Pancreas (tissue), 10 donors: ENCODE measurements around the gene ALOXE3. TPM values are rescaled to one million over a fixed set of nuclear protein-coding genes. Genes with fewer than 3 reads are reported as not detected.

Source experiments
- ATAC-seq, 4 donors: fragments of 200-7000 bp; cut with Tn5 transposase; one replicate each; pipeline versions ENCODE4 v1.8.0 to v1.9.1; 2020; ENCODE audit warnings: mild to moderate bottlenecking in 4 of 4, moderate library complexity in 4 of 4
- DNase-seq, 6 donors: peaks; one replicate each; pipeline ENCODE4 v3.0.0-alpha.2; 2020
- FAIRE-seq: peaks from 2 replicates; lab custom pipeline; 2012; peaks lifted over from hg19 to GRCh38; lab: Jason Lieb, UNC
- H3K27ac ChIP-seq, 4 donors: fragments of 200-600 bp; sonication (generic); 1 replicate in 3 of 4; 2 replicates in 1 of 4; pipeline versions ENCODE4 v1.5.0 to v1.8.0; 2020
- H3K27me3 ChIP-seq, 4 donors: fragments of 200-600 bp; one replicate each; pipeline ENCODE4 v1.8.0; 2021
- H3K36me3 ChIP-seq, 3 donors: fragments of 200-600 bp; sonication (generic) in 1 of 3; one replicate each; pipeline versions ENCODE4 v1.5.0 to v1.8.0; 2020 to 2021
- H3K4me1 ChIP-seq, 3 donors: fragments of 200-600 bp; one replicate each; pipeline ENCODE4 v1.8.0; 2021
- H3K4me3 ChIP-seq, 4 donors: fragments of 200-600 bp; sonication (generic) in 2 of 4; one replicate each; pipeline versions ENCODE4 v1.5.0 to v1.8.0; 2020 to 2021
- H3K9me3 ChIP-seq, 4 donors: fragments of 200-600 bp; one replicate each; pipeline ENCODE4 v1.8.0; 2021
- WGBS, 2 donors: extraction: QIAGEN DNeasy Blood & Tissue Kit; methylation state at CpG; one replicate each; pipeline ENCODE4 v1.1.7; 2013; 5-methylcytosine and 5-hydroxymethylcytosine counted together
- intact Hi-C, 3 donors: fragments of 100-400 bp; cut with DNase I; formaldehyde crosslinking; loops; one replicate each; pipeline versions ENCODE4 v1.11.1 to v1.14.2; 2022
- polyA plus RNA-seq, 2 donors: library from polyadenylated mRNA; stranded (reverse); fragments of 200-250 nt; gene quantifications; one replicate each; pipeline ENCODE4 v1.2.3, GENCODE V29; 2013
- total RNA-seq, 6 donors: library from RNA; stranded (reverse); fragmentation: NEBNext Ultra II Directional in 4 of 6; extraction: Animal tissue kit (Norgen Biotek cat#: 25700) in 4 of 6; gene quantifications; one replicate each; pipeline versions ENCODE4 v1.2.1 to v1.2.4, GENCODE V29; 2021 to 2023
- TF ChIP-seq, protein P1 (sequence below), 4 donors: fragments of 200-600 bp; sonication (generic) in 3 of 4; IDR thresholded peaks; one replicate each; pipeline versions ENCODE4 v1.5.0 to v1.8.0; 2021; ENCODE audit warnings: antibody characterized with exemption in 4 of 4
- donor health status: healthy with polysubstance abuse.
- donor health status: DM: no; HTN: no; CAD: no; lungs with moderate emphysema.
- donor health status: DM: no; HTN: no; CAD: no.
- donor health status: control.
- donor health status: control.
- donor health status: Bipolar disorder and iron deficiency.
- donor health status: DM: yes; HTN: yes; CAD: no.
- donor health status: DM: no; HTN: no; CAD: no.
- donor health status: DM: no; HTN: no; CAD: no.
- donor health status: DM: yes; HTN: yes; CAD: no.

The ALOXE3 gene
- total and polyA plus RNA-seq, 8 donors, result 0.35 TPM; not detected in 7

GRCh38 chr17:8118769-8119580, 661 bp upstream of the ALOXE3 start:
- Histone ChIP-seq H3K27me3 (peaks cover 0 to 9% (median 0%) of the 10 kb centered on the region in 4 donors), H3K4me1 (peaks cover 12 to 39% (median 28%) of the 10 kb centered on the region in 3 donors), H3K36me3 (no peaks in the 10 kb centered on the region), H3K4me3 (peak overlapping the region; percentile 7 to 54 (median 34)), H3K9me3 (no peaks in the 10 kb centered on the region), H3K27ac (peak overlapping the region; percentile 53 to 73 (median 64))
- ATAC-seq (peak; percentile 75 to 79 (median 78)), DNase-seq (peak; percentile 83 to 96 (median 91)), FAIRE-seq (peak; percentile 13)
- TF ChIP-seq, protein P1, sequence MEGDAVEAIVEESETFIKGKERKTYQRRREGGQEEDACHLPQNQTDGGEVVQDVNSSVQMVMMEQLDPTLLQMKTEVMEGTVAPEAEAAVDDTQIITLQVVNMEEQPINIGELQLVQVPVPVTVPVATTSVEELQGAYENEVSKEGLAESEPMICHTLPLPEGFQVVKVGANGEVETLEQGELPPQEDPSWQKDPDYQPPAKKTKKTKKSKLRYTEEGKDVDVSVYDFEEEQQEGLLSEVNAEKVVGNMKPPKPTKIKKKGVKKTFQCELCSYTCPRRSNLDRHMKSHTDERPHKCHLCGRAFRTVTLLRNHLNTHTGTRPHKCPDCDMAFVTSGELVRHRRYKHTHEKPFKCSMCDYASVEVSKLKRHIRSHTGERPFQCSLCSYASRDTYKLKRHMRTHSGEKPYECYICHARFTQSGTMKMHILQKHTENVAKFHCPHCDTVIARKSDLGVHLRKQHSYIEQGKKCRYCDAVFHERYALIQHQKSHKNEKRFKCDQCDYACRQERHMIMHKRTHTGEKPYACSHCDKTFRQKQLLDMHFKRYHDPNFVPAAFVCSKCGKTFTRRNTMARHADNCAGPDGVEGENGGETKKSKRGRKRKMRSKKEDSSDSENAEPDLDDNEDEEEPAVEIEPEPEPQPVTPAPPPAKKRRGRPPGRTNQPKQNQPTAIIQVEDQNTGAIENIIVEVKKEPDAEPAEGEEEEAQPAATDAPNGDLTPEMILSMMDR (IDR thresholded peaks at IDR 0.05), result peak; percentile 72 to 87 (median 73)
- intact Hi-C loops, result loop anchor here in 2 of 3 donors (2.0 to 10.0 kb wide), 2 partner anchors 54 to 68 kb away; no protein-coding TSS in a partner anchor
- 0% methylated on average over 36 to 38 of the region's 38 CpGs for WGBS, 2 donors

- 15 to 22% methylated on average over 18 of the region's 18 CpGs for WGBS, 2 donors
- peaks cover 12 to 24% (median 22%) of the 10 kb centered on the region in 3 donors for H3K4me1 ChIP-seq
- peak in 2 of 6 donors; percentile 29 to 40 for DNase-seq
- no peak for ATAC-seq
- no peaks in the 10 kb centered on the region for H3K9me3 ChIP-seq
- no peak for FAIRE-seq
- H3K27me3 ChIP-seq, result peaks cover 0 to 4% (median 0%) of the 10 kb centered on the region in 4 donors
- intact Hi-C loops, result loop anchor here in 1 of 3 donors (10.0 kb wide), 1 partner anchor 53 kb away; no protein-coding TSS in a partner anchor
- H3K4me3 ChIP-seq, result peak overlapping the region in 1 of 4 donors; percentile 54
- TF ChIP-seq, protein P1 (IDR thresholded peaks at IDR 0.05), result no peak
- H3K36me3 ChIP-seq, result no peaks in the 10 kb centered on the region
- H3K27ac ChIP-seq, result no peak overlapping the region
Observed at GRCh38 chr17:8117367-8117979, 841 bp downstream of the ALOXE3 start.

- no peak overlapping the region for H3K4me3 ChIP-seq
- 33 to 42% methylated on average over 18 of the region's 18 CpGs for WGBS, 2 donors
- ATAC-seq (no peak), FAIRE-seq (no peak), DNase-seq (peak in 1 of 6 donors; percentile 27)
- TF ChIP-seq, protein P1 (IDR thresholded peaks at IDR 0.05), result no peak
- H3K4me1 ChIP-seq, result peaks cover 12 to 23% (median 15%) of the 10 kb centered on the region in 3 donors
- H3K9me3 ChIP-seq, result no peaks in the 10 kb centered on the region
- no peak overlapping the region for H3K27ac ChIP-seq
- peaks cover 0 to 3% (median 0%) of the 10 kb centered on the region in 4 donors for H3K27me3 ChIP-seq
- H3K36me3 ChIP-seq, result no peaks in the 10 kb centered on the region
- intact Hi-C loops, result loop anchor here in 1 of 3 donors (10.0 kb wide), 1 partner anchor 52 kb away; no protein-coding TSS in a partner anchor
Observed at GRCh38 chr17:8116776-8117175, 1.5 kb downstream of the ALOXE3 start.

DNA sequence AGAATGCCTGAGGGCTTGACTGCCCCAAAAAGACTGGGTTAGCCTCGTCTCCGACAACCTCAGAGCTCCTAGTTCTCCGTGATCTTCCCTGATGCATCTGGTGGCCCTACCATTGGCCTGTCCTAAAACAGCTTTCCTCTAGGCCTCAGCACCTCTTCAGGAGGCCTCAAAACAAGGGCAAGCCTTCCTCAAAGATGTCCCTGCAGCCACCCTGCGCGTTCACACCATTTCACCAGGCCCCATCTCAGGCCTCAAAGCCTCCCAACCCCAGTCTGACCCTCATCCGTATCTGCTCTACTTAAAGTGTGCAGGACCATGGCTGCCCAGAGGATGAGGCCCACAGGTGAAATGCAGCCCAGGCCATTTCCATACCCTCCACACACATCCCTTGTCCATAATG, 7.4 kb downstream of the ALOXE3 start:
- H3K4me3 ChIP-seq, result no peak overlapping the region
- intact Hi-C loops, result loop anchor here in 1 of 3 donors (10.0 kb wide), 1 partner anchor 46 kb away; no protein-coding TSS in a partner anchor
- ATAC-seq (no peak), DNase-seq (peak in 1 of 6 donors; percentile 20), FAIRE-seq (no peak)
- peaks cover 0 to 3% (median 0%) of the 10 kb centered on the region in 4 donors for H3K27me3 ChIP-seq
- no peaks in the 10 kb centered on the region for H3K9me3 ChIP-seq
- WGBS, 2 donors, result 86 to 90% methylated on average over 6 of the region's 6 CpGs
- TF ChIP-seq, protein P1 (IDR thresholded peaks at IDR 0.05), result no peak
- peaks cover 0 to 4% (median 0%) of the 10 kb centered on the region in 3 donors for H3K4me1 ChIP-seq
- no peak overlapping the region for H3K27ac ChIP-seq
- H3K36me3 ChIP-seq, result no peaks in the 10 kb centered on the region
